NCI-H82 treated with DMSO at 0.1 percent for 48 hours (cell line): ENCODE data around the gene CCDC57.
A peak's percentile ranks its signal among the peaks of the same experiment; 100 is the strongest.

Experiments used
- DNase-seq: peaks from one replicate; lab custom pipeline; 2025; ENCODE audit not compliant: unreplicated experiment; lab: John Stamatoyannopoulos, UW

The CCDC57 gene

GRCh38 chr17:82053130-82053529 is 159.5 kb downstream of the CCDC57 start:
- no peak for DNase-seq

- DNase-seq: no peak
These were observed 160.0 kb downstream of the CCDC57 start for GRCh38 chr17:82052638-82053059.

GRCh38 chr17:82051776-82052637 is 160.6 kb downstream of the CCDC57 start, which contains the start of the genes GPS1 and RFNG:
TSS of gene GPS1 (plus strand) at chr17:82051898. CDS start at chr17:82051932, 34 bp downstream.
TSS of gene RFNG (minus strand) at chr17:82051811. CDS start at chr17:82051766, 45 bp downstream.
- peak; percentile 5 for DNase-seq
